NCI-H1694 treated with DMSO at 0.1 percent for 48 hours (cell line): ENCODE measurements around the gene RAB17.

Experiments used
- DNase-seq: peaks from one replicate; lab custom pipeline; 2025; lab: John Stamatoyannopoulos, UW

RAB17 gene

DNA sequence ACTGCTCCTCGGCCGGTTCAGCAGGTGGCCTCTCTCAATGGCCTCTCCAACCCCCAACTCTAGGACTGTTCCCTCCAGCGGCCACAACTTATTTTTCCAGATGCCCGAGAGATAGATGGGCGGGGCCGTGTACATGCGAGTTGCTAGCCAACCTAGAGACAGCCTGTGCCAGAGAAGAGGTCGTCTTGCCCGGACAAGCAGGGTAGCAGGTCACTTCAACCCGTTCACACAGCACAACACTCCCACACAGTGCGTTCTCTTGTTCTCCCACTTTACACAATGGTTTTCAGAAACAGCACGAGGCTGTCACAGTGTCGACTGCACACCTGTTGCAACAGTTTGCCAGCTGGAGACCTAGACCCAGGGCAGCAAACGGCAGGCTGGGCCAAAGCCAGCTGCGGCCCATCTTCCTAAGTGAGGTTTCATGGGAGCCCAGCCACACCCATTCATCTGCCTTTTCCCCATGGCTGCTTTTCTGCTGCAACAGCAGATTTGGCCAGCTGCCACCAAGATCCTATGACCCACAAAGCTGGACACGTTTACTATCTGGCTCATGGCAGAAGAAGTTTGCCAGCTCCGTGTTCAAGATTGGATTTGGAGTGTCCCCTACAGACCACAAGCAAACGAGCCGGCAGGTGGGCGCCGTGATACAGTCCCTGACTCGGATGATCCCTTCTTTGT is 31.4 kb downstream of the RAB17 start:
- peak; percentile 73 for DNase-seq

- DNase-seq: no peak
Observed at GRCh38 chr2:237557633-237558015, 32.9 kb downstream of the RAB17 start.

- DNase-seq: no peak
Observed at GRCh38 chr2:237556773-237557632, 33.5 kb downstream of the RAB17 start.

GRCh38 chr2:237555560-237555959 is 35.0 kb downstream of the RAB17 start:
- no peak for DNase-seq

GRCh38 chr2:237553948-237554347 is 36.6 kb downstream of the RAB17 start:
- no peak for DNase-seq

DNA sequence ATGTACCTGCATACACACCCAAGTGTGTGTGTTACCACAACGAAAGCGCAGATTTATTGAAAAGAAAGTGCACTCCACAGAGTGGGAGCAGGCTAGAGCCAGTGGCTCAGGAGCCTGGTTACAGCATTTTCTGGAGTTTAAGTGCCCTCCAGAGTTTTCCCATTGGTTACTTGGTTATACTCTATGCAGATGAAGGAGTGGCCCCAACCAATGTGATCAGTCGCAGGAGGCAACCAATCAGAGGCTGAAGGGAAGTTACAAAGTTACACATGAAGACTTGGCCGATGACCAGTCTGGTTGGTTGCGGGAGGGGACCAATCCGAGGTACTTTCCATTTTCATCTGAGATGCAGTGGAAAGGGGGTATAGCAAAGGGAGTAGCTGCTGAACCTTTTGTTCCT is 37.6 kb downstream of the RAB17 start:
- DNase-seq: no peak

GRCh38 chr2:237551071-237551574 is 39.4 kb downstream of the RAB17 start:
- no peak for DNase-seq

- no peak for DNase-seq
Observed at GRCh38 chr2:237549643-237550415, 40.7 kb downstream of the RAB17 start.

- no peak for DNase-seq
Observed at GRCh38 chr2:237549216-237549615, 41.3 kb downstream of the RAB17 start.

DNA sequence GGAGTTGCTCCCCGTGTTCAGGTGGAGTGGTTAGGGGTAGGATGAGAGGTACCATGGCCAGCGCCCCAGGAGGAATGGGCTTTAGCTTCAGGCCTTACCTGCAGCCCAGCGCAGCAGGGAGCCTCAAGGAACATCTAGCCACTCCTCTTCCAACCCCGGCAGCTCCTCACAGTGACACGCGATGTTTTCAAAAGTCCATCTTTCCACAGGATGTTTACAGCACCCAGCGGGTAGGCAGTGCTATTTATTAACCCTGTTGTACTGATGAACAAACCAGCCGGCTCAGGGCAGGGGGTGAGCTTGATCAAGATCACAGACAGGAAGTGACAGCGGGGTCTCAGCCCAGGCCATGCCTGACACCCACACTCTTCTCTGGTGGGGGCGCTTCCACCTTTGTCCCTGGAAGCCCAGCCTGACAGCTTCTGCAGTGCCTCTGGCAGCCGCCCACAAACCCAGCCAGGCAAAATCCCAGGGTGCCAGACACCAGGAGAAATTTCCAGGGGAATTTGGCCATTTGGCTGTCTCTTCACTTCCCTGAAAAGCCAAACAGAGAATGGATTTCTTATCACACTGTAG is 42.6 kb downstream of the RAB17 start:
- no peak for DNase-seq

DNA sequence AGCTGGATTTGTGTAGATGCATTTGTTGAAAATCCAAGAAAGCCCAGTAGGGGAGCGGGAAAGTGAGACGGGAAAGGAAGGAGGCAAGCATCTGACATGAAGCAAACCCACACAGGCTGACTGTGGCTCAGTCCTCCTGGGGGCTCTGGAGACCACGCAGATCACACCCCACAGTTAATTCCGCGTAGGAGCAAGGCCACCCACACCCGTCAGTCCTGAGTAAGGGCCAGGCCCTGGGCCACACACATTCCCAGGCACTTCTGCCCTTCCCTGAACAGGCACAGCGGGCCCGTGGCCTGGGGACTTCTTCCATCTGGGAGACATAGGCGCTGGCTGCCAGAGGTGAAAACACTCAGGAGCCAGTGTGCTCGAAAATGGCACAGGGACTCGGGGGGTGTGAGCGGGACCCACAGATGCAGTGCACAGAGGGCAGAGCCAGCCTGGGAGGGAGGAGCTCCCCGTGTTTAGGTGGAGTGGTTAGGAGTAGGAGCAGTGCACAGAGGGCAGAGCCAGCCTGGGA is 43.6 kb downstream of the RAB17 start:
- DNase-seq: no peak

GRCh38 chr2:237546040-237546875 is 44.3 kb downstream of the RAB17 start:
- DNase-seq: no peak

DNA sequence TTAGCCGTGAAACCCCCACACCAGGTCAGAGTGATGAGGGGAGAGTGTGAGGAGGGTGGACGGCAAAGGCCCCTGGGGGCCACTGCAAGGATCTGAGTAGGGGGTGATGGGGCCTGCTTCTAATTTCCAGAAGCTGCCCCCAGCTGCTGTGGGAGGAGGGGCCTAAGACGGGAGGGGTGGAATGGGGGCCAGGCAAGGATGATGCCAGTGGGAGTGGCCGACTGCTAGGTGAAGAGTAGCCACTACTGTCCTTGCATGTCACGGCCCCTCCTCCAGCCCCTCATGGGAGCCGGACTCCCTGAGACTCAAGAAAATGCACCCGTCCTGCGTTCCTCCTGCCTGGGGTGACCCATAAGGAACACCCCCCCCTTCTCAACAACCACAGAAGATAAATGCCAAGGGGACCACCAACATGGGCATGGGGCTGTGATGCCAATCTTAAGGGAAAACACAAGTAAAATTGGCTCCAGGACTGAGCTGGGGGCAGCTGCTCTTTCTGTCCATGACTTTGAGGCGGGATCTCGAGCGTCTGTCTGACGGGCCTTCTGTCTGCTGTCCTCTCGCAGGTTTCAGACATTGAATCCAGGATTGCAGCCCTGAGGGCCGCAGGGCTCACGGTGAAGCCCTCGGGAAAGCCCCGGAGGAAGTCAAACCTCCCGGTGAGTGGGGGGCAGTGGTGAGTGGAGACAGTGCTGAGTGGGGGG is 48.4 kb downstream of the RAB17 start:
- DNase-seq: no peak

GRCh38 chr2:237541243-237541642 is 49.3 kb downstream of the RAB17 start:
- no peak for DNase-seq

GRCh38 chr2:237540823-237541222 is 49.7 kb downstream of the RAB17 start:
- DNase-seq: peak; percentile 71

DNA sequence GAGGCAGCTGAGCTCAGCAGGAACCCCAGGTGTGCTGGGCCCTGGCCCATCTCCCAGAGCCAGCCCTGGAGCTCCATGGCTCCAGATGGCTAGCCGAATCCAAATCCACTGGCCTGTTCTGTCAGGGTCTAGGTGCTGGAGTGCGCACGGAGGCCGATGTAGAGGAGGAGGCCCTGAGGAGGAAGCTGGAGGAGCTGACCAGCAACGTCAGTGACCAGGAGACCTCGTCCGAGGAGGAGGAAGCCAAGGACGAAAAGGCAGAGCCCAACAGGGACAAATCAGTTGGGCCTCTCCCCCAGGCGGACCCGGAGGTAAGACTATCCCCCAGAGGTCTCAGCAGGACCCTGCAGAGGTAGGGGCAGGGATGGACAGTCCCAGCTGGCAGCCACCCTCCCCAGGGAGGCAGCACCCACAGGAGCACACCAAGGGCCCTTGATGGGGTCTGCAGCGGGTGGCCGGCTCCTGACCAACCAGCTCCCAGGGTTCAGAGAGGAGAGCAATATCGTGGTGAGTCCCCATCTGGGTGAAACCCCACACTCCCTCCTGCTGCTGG is 50.2 kb downstream of the RAB17 start:
- DNase-seq: peak; percentile 10

GRCh38 chr2:237539681-237540080 is 50.9 kb downstream of the RAB17 start:
- DNase-seq: no peak

DNA sequence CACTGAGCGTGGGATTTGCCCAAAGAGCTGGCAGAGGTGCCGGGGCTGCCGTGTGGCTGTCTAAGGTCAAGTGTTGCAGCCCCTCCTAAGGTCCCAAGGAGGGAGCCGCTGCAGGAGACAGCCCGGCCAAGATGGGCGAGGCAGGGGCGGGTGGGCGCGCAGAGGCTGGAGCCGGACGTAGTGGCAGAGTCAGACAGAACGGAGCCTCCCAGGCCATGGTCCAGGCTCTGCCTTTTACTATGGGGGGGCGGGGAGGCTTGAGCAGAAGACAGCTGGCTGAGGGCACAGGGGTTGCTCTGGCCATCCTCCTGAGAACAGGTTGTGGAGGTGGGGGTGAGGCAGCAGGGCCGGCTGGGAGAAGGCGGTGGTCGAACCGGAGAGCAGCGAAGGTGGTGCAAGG is 51.6 kb downstream of the RAB17 start:
- DNase-seq: no peak

DNA sequence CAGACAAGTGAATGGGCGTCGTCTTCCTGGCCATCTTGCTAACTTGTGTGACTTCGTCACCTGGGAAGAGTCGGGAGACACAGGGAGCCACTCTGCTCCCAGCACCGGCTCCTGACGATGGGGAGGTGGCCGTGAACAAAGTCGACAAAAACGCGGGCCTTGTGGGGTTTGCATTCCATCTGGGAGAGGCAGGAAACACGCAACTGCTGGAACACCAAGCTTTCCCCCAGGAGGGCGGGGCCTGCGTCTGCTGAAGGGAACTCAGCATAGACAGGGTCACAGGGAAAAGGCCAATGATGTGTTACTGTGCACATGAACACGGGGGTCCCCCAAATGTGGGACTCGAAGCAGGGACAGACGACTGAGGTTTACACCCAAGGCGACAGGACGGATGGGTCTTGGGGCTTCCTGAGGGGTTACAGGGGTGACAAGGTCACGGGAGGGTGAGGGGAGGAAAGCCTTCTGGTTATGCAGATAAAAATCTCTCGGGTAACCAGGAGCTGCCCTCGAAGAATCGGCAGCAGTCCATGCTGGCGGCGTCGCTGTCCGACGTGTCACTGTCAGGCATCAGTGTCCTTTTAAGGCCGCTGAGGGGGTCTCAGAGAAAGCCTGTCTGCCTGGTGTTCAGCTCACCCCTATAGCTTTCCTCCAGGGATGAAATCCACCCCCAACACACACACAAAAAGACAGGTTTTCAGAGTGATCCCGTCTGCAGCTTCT is 52.4 kb downstream of the RAB17 start:
- no peak for DNase-seq
